Endothelial cell of umbilical vein (primary cell): Measurements from ENCODE around the gene CTTNBP2.

ENCODE experiments used
- EZH2 ChIP-seq: IDR thresholded peaks from 2 replicates; pipeline ENCODE4 v1.6.1; 2012; ENCODE audit warnings: borderline replicate concordance, low read depth, mild to moderate bottlenecking, moderate library complexity, low read length, inconsistent platforms; ENCODE audit not compliant: severe bottlenecking
- JUN ChIP-seq: IDR thresholded peaks from 2 replicates; pipeline ENCODE4 v1.6.1; 2011; ENCODE audit warnings: borderline replicate concordance, low read depth; ENCODE audit not compliant: insufficient read length, insufficient read depth
- MYC ChIP-seq: IDR thresholded peaks from one replicate; pipeline ENCODE4 v1.6.1; 2011; ENCODE audit warnings: mild to moderate bottlenecking, low read depth, low read length
- POLR2A ChIP-seq: IDR thresholded peaks from 2 replicates; pipeline ENCODE4 v1.6.1; 2012; ENCODE audit warnings: low read depth, mild to moderate bottlenecking, control low read depth, low read length
- POLR2AphosphoS5 ChIP-seq: IDR thresholded peaks from 2 replicates; pipeline ENCODE4 v1.6.1; 2012; ENCODE audit warnings: low read depth, mild to moderate bottlenecking, control low read depth, low read length, moderate library complexity; ENCODE audit not compliant: insufficient read depth
- TF ChIP-seq, protein P1 (sequence below), 2 donors: IDR thresholded peaks; 1 replicate in 1 of 2; 2 replicates in 1 of 2; pipeline ENCODE4 v1.5.1; 2011; ENCODE audit warnings: low read length in 2 of 2, mild to moderate bottlenecking in 2 of 2, moderate library complexity in 2 of 2, control low read depth in 1 of 2, inconsistent platforms in 1 of 2, low read depth in 1 of 2; ENCODE audit not compliant: insufficient read depth in 1 of 2; ENCODE audit errors: extremely low read depth in 1 of 2

DNA sequence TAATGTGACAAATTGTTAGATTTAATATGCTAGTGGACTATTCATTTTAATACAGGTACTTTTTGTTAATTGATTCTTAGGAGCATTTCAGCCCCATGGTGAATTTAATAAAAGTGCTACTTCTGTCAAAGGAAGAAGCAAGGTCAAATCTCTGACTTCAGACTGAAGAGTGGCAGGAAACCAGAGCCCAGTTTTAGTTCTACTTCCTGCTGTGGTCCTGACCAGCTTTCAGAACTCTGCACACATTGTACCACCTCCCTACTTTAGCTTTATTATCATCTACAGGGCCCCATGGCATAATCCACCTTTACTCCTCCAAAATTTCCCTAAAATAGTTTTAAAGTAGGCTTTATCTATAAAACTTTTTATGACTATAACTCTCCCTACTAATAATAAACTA lies 33.7 kb downstream of the CTTNBP2 start:
- TF ChIP-seq POLR2AphosphoS5 (no peak), POLR2A (no peak), JUN (no peak), EZH2 (no peak), MYC (no peak)
- TF ChIP-seq, protein P1, sequence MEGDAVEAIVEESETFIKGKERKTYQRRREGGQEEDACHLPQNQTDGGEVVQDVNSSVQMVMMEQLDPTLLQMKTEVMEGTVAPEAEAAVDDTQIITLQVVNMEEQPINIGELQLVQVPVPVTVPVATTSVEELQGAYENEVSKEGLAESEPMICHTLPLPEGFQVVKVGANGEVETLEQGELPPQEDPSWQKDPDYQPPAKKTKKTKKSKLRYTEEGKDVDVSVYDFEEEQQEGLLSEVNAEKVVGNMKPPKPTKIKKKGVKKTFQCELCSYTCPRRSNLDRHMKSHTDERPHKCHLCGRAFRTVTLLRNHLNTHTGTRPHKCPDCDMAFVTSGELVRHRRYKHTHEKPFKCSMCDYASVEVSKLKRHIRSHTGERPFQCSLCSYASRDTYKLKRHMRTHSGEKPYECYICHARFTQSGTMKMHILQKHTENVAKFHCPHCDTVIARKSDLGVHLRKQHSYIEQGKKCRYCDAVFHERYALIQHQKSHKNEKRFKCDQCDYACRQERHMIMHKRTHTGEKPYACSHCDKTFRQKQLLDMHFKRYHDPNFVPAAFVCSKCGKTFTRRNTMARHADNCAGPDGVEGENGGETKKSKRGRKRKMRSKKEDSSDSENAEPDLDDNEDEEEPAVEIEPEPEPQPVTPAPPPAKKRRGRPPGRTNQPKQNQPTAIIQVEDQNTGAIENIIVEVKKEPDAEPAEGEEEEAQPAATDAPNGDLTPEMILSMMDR (IDR thresholded peaks at IDR 0.05; ENCODE audit: extremely low read depth in 1 of 2, insufficient read depth in 1 of 2, low read depth in 1 of 2, low read length in 2 of 2), result no peak
